GM10266 (cell line): ENCODE results near the gene PPP4R1.

Experiments
- DNase-seq: peaks from one replicate; pipeline ENCODE4 v3.0.0; 2012; ENCODE audit errors: extremely low spot score
- TF ChIP-seq, protein P1 (sequence below): IDR thresholded peaks from 2 replicates; pipeline ENCODE4 v1.5.1; 2012; ENCODE audit warnings: mild to moderate bottlenecking, low read depth; ENCODE audit not compliant: control insufficient read depth, insufficient read depth; ENCODE audit errors: missing control alignments

PPP4R1 gene

DNA sequence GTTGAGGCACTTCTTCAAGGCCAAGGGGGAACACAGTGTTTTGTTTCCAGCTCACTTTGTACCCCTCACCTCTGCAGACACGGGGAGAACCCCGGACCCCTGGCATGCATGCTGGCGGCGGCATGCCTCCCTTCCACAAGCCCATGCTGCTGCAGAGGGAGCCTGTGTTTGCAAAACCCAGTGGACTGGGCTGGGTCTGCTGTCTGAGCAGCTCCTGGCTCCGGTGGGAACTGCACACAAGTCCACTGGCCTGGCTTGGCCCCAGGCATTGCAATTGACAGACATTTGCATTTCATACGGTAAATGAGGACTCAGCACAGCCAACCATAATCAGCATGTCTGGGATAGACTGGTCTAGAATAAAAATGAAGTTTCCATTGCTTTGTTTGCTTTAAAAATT is 76.7 kb downstream of the PPP4R1 start:
- DNase-seq = no peak
- TF ChIP-seq, protein P1, sequence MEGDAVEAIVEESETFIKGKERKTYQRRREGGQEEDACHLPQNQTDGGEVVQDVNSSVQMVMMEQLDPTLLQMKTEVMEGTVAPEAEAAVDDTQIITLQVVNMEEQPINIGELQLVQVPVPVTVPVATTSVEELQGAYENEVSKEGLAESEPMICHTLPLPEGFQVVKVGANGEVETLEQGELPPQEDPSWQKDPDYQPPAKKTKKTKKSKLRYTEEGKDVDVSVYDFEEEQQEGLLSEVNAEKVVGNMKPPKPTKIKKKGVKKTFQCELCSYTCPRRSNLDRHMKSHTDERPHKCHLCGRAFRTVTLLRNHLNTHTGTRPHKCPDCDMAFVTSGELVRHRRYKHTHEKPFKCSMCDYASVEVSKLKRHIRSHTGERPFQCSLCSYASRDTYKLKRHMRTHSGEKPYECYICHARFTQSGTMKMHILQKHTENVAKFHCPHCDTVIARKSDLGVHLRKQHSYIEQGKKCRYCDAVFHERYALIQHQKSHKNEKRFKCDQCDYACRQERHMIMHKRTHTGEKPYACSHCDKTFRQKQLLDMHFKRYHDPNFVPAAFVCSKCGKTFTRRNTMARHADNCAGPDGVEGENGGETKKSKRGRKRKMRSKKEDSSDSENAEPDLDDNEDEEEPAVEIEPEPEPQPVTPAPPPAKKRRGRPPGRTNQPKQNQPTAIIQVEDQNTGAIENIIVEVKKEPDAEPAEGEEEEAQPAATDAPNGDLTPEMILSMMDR = no peak

DNA sequence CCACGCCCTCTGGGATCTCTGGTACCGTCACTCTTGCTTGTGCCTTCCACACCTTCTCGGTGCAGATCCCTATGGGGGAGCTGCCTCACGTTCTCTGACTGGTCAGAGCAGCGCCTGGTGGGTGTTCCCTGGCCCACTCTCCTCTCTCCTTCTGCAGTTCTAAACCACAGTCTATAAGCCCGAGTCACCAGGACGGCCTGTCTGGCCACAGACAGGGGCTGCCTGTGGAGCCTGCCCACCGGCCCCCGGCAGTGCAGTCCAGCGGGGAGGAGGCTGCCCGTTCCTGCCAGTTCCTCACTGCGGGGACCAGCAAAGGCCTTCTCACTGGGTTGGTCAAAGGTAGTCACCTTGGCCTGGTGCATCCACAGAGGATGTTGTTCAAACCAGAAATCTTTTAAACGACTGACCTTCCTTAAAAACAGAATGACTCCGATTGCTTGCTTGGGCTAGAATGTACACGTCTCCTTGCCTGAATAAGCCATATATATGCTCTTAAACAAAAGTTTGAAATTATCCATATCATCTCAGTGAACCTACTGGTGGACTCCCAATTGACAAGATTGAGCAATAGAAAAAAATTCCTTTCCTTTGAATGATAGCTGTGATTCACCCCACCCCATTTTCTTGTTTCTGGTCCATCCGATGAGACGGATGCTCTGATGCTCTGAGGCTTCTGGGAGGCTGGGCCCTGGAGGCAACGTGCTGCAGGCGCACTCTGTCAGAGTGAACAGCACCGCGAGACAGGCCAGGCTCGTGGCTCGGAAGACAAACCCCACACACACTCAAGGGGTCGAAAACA is 77.8 kb downstream of the PPP4R1 start:
- TF ChIP-seq, protein P1 = no peak
- no peak for DNase-seq

DNA sequence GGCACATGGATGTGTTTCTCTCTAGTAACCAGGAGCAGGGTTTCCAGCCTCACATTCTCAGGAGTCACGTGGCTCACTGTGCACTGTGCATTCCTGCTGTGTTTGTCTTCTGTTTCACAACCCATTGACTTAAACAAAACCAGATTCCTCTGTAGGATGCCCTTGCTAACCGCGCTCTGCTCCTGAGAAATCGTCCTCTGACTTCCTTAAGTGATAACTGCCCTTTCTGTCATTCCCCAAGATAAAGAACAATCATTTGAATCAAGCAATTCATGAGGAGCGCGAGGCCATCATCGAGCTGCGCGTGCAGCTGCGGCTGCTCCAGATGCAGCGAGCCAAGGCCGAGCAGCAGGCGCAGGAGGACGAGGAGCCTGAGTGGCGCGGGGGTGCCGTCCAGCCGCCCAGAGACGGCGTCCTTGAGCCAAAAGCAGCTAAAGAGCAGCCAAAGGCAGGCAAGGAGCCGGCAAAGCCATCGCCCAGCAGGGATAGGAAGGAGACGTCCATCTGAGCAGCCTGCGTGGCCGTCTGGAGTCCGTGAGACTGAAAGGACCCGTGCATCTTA is 78.8 kb downstream of the PPP4R1 start:
- no peak for DNase-seq
- TF ChIP-seq, protein P1 = no peak

DNA sequence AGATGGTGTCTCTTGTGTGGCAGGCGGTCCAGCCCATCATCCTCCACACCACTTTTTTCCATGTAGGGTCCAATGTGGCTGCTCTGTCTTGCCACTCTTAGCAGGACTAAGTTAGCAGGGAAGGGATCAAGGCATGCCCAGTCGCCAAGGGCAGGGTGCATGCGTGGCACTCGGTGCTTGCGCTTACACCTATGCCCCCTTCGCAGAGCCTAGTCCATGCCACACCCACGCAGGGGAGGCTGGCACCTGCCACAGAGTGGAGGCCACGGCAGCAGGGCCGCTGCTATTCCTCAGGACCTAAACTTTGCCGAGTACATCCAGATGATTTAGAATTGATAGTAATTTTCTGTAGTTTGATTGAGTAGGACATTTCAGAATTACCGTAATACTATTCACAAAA is 79.5 kb downstream of the PPP4R1 start:
- no peak for DNase-seq
- TF ChIP-seq, protein P1 = no peak

DNA sequence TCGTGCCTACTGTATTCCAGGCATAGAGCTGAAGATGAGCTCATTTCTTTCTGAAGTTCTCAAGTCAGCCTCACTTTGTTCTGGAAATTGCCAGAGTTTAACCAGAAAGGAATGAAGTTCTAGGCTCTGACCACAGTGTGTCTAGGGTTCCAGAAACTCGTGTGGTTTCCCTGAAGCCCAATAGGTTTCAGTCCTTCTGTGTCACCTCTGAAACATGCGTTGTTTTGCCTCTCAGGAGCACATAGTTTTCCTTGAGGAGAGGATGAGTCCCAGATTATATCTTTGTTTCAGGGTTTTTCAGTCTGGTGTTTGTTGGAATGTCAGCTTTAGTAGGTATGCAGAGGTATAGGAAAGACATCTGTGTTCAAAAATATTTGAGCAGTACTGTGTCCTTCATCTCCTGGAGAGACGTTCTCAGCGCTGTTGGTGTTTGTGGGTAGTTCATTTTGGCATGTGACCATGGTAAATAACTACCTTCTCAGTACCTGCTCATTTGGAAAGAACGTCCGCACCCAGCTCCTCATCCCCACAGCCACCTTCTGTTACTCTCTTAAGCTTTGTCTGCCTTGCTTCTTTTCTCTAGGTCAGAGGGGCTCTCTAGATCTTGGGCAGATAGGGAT is 82.5 kb downstream of the PPP4R1 start:
- DNase-seq = no peak
- TF ChIP-seq, protein P1 = no peak

DNA sequence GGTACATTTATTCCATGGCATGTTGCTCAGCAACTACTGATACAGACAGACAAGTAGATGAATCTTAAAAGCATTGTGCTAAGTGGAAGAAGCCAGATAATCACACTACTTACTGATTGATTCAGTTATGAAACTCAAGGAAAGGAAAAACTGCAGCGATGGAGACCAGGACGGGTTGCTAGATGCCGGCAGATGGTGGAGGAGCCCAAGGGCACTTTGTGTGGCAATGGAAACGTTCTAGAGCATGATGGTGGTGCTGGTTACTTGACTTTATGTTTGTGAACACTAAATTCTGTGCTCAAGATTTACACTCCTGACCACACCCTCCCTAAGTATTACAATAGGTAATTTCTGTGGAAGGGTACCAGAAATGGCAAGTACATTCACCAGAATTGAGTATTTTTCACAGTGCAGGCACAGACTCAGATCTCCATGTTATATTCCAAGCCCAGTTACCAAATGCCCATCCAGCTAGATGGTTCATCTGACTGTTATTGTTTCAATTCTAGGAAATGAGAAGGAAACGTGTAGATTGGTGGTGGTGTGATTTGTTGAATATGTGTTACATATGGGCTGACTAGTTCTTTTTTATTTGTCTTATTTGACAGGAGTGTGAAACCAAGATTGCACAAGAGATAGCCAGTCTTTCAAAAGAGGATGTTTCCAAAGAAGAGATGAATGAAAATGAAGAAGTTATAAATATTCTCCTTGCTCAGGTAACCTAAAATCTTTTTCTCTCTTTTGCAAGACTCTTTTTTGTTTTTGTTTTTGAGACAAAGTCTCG is 83.9 kb downstream of the PPP4R1 start:
- DNase-seq = no peak
- TF ChIP-seq, protein P1 = no peak
